Esophagus squamous epithelium (tissue), 4 donors: ENCODE measurements around the gene LRRC10B.

Source experiments
- CTCF ChIP-seq, 6 experiments: fragments of 450-650 bp in 4 of 6; fragments of 200-600 bp in 2 of 6; sonication (generic) in 2 of 6; IDR thresholded peaks; one replicate each; pipeline ENCODE4 v1.5.1; 2016 to 2019; ENCODE audit warnings: antibody characterized with exemption in 6 of 6, mild to moderate bottlenecking in 4 of 6, moderate library complexity in 4 of 6
- POLR2A ChIP-seq, 4 donors: fragments of 450-650 bp; IDR thresholded peaks; one replicate each; pipeline ENCODE4 v1.6.1; 2017; ENCODE audit warnings: antibody characterized with exemption in 4 of 4, mild to moderate bottlenecking in 4 of 4, moderate library complexity in 3 of 4

GRCh38 chr11:61551634-61552033 lies 43.1 kb downstream of the LRRC10B start:
- TF ChIP-seq CTCF (IDR thresholded peaks at IDR 0.05) = no peak
- TF ChIP-seq POLR2A (IDR thresholded peaks at IDR 0.05) = no peak
